ENCODE measurements around the gene RASA3. TPM values are rescaled to one million over a fixed set of nuclear protein-coding genes. Genes with fewer than 3 reads are reported as not detected.

The RASA3 gene
- total and polyA plus RNA-seq, 9 of the 15 experiments (the other 6 are each of a cell fraction or from before 2014, with no cell fraction given), result 0.72 to 25.3 (median 14.4) TPM

DNA sequence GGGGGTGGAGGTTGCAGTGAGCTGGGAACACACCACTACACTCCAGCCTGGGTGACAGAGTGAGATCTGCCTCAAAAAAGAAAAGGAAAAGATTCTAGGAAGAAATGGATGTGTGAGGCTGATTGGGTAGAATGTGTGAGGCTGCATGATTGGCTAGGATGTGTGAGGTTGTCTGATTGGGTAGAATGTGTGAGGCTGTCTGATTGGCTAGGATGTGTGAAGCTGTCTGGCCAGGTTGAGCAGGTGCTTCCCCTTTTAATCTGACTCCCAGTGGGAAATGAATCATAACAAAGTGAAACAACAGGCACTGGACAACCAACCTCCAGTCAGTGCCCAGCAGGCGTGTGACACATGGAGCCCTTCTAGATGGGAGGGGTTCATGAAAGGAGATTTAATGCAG is 173.2 kb downstream of the RASA3 start:
- Histone ChIP-seq H4K20me1 (replicated peaks; ENCODE audit: control insufficient read depth, insufficient read depth, low read length) (no peaks in the 10 kb centered on the region), H3K9me1 (ENCODE audit: control insufficient read depth, insufficient read depth, low read length) (no peaks in the 10 kb centered on the region), H3K4me1 (replicated peaks in 1 of 2; ENCODE audit: control insufficient read depth in 2 of 2, insufficient read depth in 2 of 2, low read length in 2 of 2) (peaks cover 4 to 13% of the 10 kb centered on the region in 2 experiments; a peak in 4 of 5 replicates), H3K9ac (ENCODE audit: insufficient read depth in 1 of 2, low read depth in 2 of 2, low read length in 2 of 2) (no peak overlapping the region), H3K27me3 (ENCODE audit: control insufficient read depth in 2 of 2, insufficient read depth in 2 of 2, low read length in 2 of 2) (peaks cover 2 to 9% of the 10 kb centered on the region in 2 experiments; a peak in 2 of 5 replicates), H3K9me3 (replicated peaks; ENCODE audit: control insufficient read depth, insufficient read depth, low read depth, low read length) (no peaks in the 10 kb centered on the region), H3K4me2 (ENCODE audit: insufficient read depth, low read length) (no peak overlapping the region), H2AFZ (ENCODE audit: low read depth, low read length) (no peak overlapping the region), H3K4me3 (no peak overlapping the region), H3K27ac (ENCODE audit: extremely low read depth, low read depth, low read length) (no peak overlapping the region), H3K36me3 (ENCODE audit: control insufficient read depth, insufficient read depth, low read length) (no peaks in the 10 kb centered on the region), H3K79me2 (ENCODE audit: control insufficient read depth, insufficient read depth, low read length) (no peaks in the 10 kb centered on the region)
- in situ Hi-C loops (cut with MboI) (no loop called here), intact Hi-C loops (cut with micrococcal nuclease) (no loop called here)
- CTCF ChIA-PET (ENCODE audit: low intra/inter-chr PET ratio), result no interaction called here
- DNase-seq (ENCODE audit: extremely low read depth in 1 of 4, low spot score in 3 of 4) (peak; percentile 34 to 81 (median 40)), FAIRE-seq (no peak), ATAC-seq (peak; percentile 87)
- no TSS peak for BruUV-seq (replicated peaks)
- POLR2A ChIA-PET, result interaction anchor here (0.7 kb wide), 1 partner anchor 185 kb away, joined by 3 read pairs; no protein-coding TSS in a partner anchor
- 0% methylated on average over 1 of the region's 1 CpG for WGBS (ENCODE audit: insufficient coverage, low coverage, missing lambda C conversion rate)
- TF ChIP-seq L3MBTL2 (IDR thresholded peaks at IDR 0.05) (0 out of 2 replicates have a peak, but pooled peaks have one; percentile 23), ZNF165 (CRISPR knock-in tag; IDR thresholded peaks at IDR 0.05; ENCODE audit: borderline replicate concordance) (no peak), STAT5B (CRISPR knock-in tag; IDR thresholded peaks at IDR 0.05) (no peak), ZNF584 (CRISPR knock-in tag; IDR thresholded peaks at IDR 0.05; ENCODE audit: low read depth) (no peak), FOXP4 (CRISPR knock-in tag; IDR thresholded peaks at IDR 0.05; ENCODE audit: borderline replicate concordance) (no peak), CHAMP1 (IDR thresholded peaks at IDR 0.05) (no peak), TRIM24 (IDR thresholded peaks at IDR 0.05) (no peak), ARNT (IDR thresholded peaks at IDR 0.05) (no peak), ZNF699 (CRISPR knock-in tag; IDR thresholded peaks at IDR 0.05; ENCODE audit: insufficient replicate concordance) (no peak), PHF20 (IDR thresholded peaks at IDR 0.05; ENCODE audit: partially characterized antibody) (peak; percentile 67)
- TF ChIP-seq, protein P1, sequence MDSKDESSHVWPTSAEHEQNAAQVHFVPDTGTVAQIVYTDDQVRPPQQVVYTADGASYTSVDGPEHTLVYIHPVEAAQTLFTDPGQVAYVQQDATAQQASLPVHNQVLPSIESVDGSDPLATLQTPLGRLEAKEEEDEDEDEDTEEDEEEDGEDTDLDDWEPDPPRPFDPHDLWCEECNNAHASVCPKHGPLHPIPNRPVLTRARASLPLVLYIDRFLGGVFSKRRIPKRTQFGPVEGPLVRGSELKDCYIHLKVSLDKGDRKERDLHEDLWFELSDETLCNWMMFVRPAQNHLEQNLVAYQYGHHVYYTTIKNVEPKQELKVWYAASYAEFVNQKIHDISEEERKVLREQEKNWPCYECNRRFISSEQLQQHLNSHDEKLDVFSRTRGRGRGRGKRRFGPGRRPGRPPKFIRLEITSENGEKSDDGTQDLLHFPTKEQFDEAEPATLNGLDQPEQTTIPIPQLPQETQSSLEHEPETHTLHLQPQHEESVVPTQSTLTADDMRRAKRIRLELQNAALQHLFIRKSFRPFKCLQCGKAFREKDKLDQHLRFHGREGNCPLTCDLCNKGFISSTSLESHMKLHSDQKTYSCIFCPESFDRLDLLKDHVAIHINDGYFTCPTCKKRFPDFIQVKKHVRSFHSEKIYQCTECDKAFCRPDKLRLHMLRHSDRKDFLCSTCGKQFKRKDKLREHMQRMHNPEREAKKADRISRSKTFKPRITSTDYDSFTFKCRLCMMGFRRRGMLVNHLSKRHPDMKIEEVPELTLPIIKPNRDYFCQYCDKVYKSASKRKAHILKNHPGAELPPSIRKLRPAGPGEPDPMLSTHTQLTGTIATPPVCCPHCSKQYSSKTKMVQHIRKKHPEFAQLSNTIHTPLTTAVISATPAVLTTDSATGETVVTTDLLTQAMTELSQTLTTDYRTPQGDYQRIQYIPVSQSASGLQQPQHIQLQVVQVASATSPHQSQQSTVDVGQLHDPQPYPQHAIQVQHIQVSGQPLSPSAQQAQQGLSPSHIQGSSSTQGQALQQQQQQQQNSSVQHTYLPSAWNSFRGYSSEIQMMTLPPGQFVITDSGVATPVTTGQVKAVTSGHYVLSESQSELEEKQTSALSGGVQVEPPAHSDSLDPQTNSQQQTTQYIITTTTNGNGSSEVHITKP (IDR thresholded peaks at IDR 0.05; ENCODE audit: partially characterized antibody), result peak; percentile 86
- TF ChIP-seq, protein P2, sequence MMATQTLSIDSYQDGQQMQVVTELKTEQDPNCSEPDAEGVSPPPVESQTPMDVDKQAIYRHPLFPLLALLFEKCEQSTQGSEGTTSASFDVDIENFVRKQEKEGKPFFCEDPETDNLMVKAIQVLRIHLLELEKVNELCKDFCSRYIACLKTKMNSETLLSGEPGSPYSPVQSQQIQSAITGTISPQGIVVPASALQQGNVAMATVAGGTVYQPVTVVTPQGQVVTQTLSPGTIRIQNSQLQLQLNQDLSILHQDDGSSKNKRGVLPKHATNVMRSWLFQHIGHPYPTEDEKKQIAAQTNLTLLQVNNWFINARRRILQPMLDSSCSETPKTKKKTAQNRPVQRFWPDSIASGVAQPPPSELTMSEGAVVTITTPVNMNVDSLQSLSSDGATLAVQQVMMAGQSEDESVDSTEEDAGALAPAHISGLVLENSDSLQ (IDR thresholded peaks at IDR 0.05), result no peak

Measured in K562 (cell line).